HepG2 (cell line): ENCODE measurements around the gene MEAF6. TPM values are rescaled to one million over a fixed set of nuclear protein-coding genes. Genes with fewer than 3 reads are reported as not detected.

Experiments
- CEBPB ChIP-seq: IDR thresholded peaks from 2 replicates; pipeline ENCODE4 v1.6.1; 2011; ENCODE audit warnings: low read depth, low read length, improper control_type of control experiment, borderline replicate concordance
- EP300 ChIP-seq, 3 experiments: sonication (generic) in 1 of 3; formaldehyde crosslinking in 1 of 3; IDR thresholded peaks; 2 replicates each; pipeline versions ENCODE4 v1.5.1 to v1.6.1; 2011 to 2020; ENCODE audit warnings: low read depth in 2 of 3, low read length in 2 of 3, borderline replicate concordance in 1 of 3, improper control_type of control experiment in 1 of 3, mild to moderate bottlenecking in 1 of 3, missing genetic modification reagents in 1 of 3, moderate library complexity in 1 of 3
- FOXK1 ChIP-seq: sonication (generic); formaldehyde crosslinking; IDR thresholded peaks from 2 replicates; pipeline ENCODE4 v1.4.0; 2020; ENCODE audit warnings: low read depth, missing genetic modification reagents, borderline replicate concordance
- HMG20B ChIP-seq: conservative IDR thresholded peaks from 2 replicates; pipeline ENCODE4 v1.6.1; 2016; ENCODE audit warnings: missing genetic modification reagents, missing compliant biosample characterization
- NFE2L2 ChIP-seq: fragments of 150-350 bp; IDR thresholded peaks from 2 replicates; pipeline ENCODE4 v1.6.1; 2014; ENCODE audit warnings: low read length
- RAD51 ChIP-seq: fragments of 450-650 bp; IDR thresholded peaks from 2 replicates; pipeline ENCODE4 v1.6.1; 2016; ENCODE audit warnings: borderline replicate concordance
- SIX1 ChIP-seq: sonication (generic); formaldehyde crosslinking; IDR thresholded peaks from 2 replicates; pipeline ENCODE4 v1.4.0; 2020; ENCODE audit warnings: missing genetic modification reagents, borderline replicate concordance
- ZMYM2 ChIP-seq: sonication (generic); formaldehyde crosslinking; IDR thresholded peaks from 2 replicates; pipeline ENCODE4 v1.8.0; 2022; ENCODE audit warnings: mild to moderate bottlenecking, missing genetic modification reagents
- ZNF569 ChIP-seq: sonication (generic); formaldehyde crosslinking; IDR thresholded peaks from 2 replicates; pipeline ENCODE4 v1.5.0; 2020; ENCODE audit warnings: mild to moderate bottlenecking, missing genetic modification reagents, moderate library complexity, borderline replicate concordance
- ZNF577 ChIP-seq: sonication (generic); formaldehyde crosslinking; IDR thresholded peaks from 2 replicates; pipeline ENCODE4 v1.4.0; 2020; ENCODE audit warnings: mild to moderate bottlenecking, low read depth, missing genetic modification reagents, borderline replicate concordance
- ZNF768 ChIP-seq: sonication (generic); formaldehyde crosslinking; IDR thresholded peaks from 2 replicates; pipeline ENCODE4 v1.4.0; 2020; ENCODE audit warnings: missing genetic modification reagents
- polyA plus RNA-seq, 8 experiments: library from polyadenylated mRNA; depleted of rRNA in 3 of 8; stranded (reverse) in 7 of 8; unstranded in 1 of 8; fragments of >200 nt; fragmentation: Illumina TruSeq in 4 of 8; extraction: Trizol in 4 of 8; gene quantifications; 2 replicates each; pipeline versions ENCODE4 v1.2.1 to v1.2.3, GENCODE V29; 2011 to 2016; ENCODE audit warnings: low read depth in 4 of 8, missing spikeins in 1 of 8, mixed read lengths in 1 of 8; ENCODE audit not compliant: insufficient read depth in 1 of 8
- total RNA-seq, 5 experiments: library from RNA; depleted of rRNA; stranded (reverse); fragments of >200 nt; fragmentation: Illumina TruSeq; extraction: Trizol; gene quantifications; 2 replicates each; pipeline ENCODE4 v1.2.3, GENCODE V29; 2016; ENCODE audit warnings: low read depth in 1 of 5
- TF ChIP-seq, protein P1 (sequence below): sonication (generic); formaldehyde crosslinking; IDR thresholded peaks from 2 replicates; pipeline ENCODE4 v1.4.0; 2020; ENCODE audit warnings: missing genetic modification reagents
- TF ChIP-seq, protein P2 (sequence below): sonication (generic); formaldehyde crosslinking; IDR thresholded peaks from 2 replicates; pipeline ENCODE4 v1.4.0; 2020; ENCODE audit warnings: missing genetic modification reagents
- TF ChIP-seq, protein P3 (sequence below): sonication (generic); formaldehyde crosslinking; IDR thresholded peaks from 2 replicates; pipeline ENCODE4 v1.4.0; 2020; ENCODE audit warnings: low read depth, mild to moderate bottlenecking, missing genetic modification reagents
- TF ChIP-seq, protein P4 (sequence below): sonication (generic); formaldehyde crosslinking; IDR thresholded peaks from 2 replicates; pipeline ENCODE4 v1.8.0; 2022; ENCODE audit warnings: mild to moderate bottlenecking, missing genetic modification reagents
- TF ChIP-seq, protein P5 (sequence below): sonication (generic); formaldehyde crosslinking; IDR thresholded peaks from 2 replicates; pipeline ENCODE4 v1.8.1; 2023; ENCODE audit warnings: mild to moderate bottlenecking, missing genetic modification reagents, borderline replicate concordance
- TF ChIP-seq, protein P6 (sequence below), 2 experiments: sonication (generic) in 1 of 2; formaldehyde crosslinking in 1 of 2; IDR thresholded peaks; 2 replicates each; pipeline versions ENCODE4 v1.4.0 to v1.6.1; 2018 to 2020; ENCODE audit warnings: missing genetic modification reagents in 2 of 2, borderline replicate concordance in 1 of 2, low read depth in 1 of 2, mild to moderate bottlenecking in 1 of 2, missing biosample characterization in 1 of 2

MEAF6 gene
- total and polyA plus RNA-seq, 2 of the 13 experiments (the other 11 are each of a cell fraction or from before 2014, with no cell fraction given): 29.5 to 45.6 TPM

DNA sequence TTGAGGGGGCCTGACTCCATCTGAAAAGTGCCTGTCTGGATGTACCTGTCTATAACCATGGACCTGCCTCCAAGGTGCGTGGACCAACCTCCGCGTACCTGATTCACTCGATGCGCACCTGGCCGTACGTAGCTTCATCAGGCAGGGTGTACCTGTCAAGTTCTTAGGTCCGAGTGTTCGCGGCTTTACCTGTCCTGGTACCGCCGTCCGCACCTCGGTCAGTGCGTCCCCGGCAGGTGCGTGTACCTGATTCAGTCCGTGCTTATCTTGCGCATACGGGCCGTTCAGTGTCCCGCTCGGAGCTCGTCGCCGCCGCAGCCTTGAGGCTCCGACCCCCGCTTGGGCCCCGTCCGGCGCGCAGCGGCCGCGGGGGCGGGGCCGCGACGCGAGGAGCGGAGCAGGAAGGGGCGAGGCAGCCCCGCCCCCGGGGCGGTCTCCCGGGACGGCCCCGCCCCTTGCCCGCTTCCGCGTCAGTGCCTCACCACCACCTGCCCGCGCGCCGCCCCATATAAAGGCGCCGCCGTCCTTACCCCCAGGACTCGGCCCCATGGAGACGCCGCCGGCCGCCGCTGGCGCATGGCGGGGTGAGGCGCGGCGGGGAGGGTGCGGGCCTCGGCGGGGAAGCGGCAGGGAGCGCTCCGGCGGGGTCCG lies 40.4 kb downstream of the MEAF6 start, which contains the start of gene ZC3H12A (continued):
- no peak for TF ChIP-seq ZMYM2 (CRISPR knock-in tag)
- 0 out of 2 replicates have a peak, but pooled peaks have one; percentile 28 for TF ChIP-seq HMG20B (CRISPR knock-in tag)
- TF ChIP-seq NFE2L2: no peak
- TF ChIP-seq, protein P1, sequence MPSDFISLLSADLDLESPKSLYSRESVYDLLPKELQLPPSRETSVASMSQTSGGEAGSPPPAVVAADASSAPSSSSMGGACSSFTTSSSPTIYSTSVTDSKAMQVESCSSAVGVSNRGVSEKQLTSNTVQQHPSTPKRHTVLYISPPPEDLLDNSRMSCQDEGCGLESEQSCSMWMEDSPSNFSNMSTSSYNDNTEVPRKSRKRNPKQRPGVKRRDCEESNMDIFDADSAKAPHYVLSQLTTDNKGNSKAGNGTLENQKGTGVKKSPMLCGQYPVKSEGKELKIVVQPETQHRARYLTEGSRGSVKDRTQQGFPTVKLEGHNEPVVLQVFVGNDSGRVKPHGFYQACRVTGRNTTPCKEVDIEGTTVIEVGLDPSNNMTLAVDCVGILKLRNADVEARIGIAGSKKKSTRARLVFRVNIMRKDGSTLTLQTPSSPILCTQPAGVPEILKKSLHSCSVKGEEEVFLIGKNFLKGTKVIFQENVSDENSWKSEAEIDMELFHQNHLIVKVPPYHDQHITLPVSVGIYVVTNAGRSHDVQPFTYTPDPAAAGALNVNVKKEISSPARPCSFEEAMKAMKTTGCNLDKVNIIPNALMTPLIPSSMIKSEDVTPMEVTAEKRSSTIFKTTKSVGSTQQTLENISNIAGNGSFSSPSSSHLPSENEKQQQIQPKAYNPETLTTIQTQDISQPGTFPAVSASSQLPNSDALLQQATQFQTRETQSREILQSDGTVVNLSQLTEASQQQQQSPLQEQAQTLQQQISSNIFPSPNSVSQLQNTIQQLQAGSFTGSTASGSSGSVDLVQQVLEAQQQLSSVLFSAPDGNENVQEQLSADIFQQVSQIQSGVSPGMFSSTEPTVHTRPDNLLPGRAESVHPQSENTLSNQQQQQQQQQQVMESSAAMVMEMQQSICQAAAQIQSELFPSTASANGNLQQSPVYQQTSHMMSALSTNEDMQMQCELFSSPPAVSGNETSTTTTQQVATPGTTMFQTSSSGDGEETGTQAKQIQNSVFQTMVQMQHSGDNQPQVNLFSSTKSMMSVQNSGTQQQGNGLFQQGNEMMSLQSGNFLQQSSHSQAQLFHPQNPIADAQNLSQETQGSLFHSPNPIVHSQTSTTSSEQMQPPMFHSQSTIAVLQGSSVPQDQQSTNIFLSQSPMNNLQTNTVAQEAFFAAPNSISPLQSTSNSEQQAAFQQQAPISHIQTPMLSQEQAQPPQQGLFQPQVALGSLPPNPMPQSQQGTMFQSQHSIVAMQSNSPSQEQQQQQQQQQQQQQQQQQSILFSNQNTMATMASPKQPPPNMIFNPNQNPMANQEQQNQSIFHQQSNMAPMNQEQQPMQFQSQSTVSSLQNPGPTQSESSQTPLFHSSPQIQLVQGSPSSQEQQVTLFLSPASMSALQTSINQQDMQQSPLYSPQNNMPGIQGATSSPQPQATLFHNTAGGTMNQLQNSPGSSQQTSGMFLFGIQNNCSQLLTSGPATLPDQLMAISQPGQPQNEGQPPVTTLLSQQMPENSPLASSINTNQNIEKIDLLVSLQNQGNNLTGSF (CRISPR knock-in tag): 0 out of 2 replicates have a peak, but pooled peaks have one; percentile 9
- TF ChIP-seq CEBPB: no peak
- TF ChIP-seq SIX1: no peak
- TF ChIP-seq, protein P2, sequence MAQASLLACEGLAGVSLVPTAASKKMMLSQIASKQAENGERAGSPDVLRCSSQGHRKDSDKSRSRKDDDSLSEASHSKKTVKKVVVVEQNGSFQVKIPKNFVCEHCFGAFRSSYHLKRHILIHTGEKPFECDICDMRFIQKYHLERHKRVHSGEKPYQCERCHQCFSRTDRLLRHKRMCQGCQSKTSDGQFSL (CRISPR knock-in tag): no peak
- TF ChIP-seq ZNF768 (CRISPR knock-in tag): 0 out of 2 replicates have a peak, but pooled peaks have one; percentile 15
- no peak for TF ChIP-seq RAD51
- TF ChIP-seq, protein P3, sequence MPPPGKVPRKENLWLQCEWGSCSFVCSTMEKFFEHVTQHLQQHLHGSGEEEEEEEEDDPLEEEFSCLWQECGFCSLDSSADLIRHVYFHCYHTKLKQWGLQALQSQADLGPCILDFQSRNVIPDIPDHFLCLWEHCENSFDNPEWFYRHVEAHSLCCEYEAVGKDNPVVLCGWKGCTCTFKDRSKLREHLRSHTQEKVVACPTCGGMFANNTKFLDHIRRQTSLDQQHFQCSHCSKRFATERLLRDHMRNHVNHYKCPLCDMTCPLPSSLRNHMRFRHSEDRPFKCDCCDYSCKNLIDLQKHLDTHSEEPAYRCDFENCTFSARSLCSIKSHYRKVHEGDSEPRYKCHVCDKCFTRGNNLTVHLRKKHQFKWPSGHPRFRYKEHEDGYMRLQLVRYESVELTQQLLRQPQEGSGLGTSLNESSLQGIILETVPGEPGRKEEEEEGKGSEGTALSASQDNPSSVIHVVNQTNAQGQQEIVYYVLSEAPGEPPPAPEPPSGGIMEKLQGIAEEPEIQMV: no peak
- TF ChIP-seq ZNF577: no peak
- no peak for TF ChIP-seq ZNF569 (CRISPR knock-in tag)
- peak; percentile 45; the same call in 1 of the 2 replicates for TF ChIP-seq FOXK1 (CRISPR knock-in tag)
- TF ChIP-seq, protein P4, sequence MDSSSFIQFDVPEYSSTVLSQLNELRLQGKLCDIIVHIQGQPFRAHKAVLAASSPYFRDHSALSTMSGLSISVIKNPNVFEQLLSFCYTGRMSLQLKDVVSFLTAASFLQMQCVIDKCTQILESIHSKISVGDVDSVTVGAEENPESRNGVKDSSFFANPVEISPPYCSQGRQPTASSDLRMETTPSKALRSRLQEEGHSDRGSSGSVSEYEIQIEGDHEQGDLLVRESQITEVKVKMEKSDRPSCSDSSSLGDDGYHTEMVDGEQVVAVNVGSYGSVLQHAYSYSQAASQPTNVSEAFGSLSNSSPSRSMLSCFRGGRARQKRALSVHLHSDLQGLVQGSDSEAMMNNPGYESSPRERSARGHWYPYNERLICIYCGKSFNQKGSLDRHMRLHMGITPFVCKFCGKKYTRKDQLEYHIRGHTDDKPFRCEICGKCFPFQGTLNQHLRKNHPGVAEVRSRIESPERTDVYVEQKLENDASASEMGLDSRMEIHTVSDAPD (CRISPR knock-in tag): peak; percentile 54; the same call in 1 of the 2 replicates
- TF ChIP-seq, protein P5, sequence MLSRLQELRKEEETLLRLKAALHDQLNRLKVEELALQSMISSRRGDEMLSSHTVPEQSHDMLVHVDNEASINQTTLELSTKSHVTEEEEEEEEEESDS (CRISPR knock-in tag): no peak
- peak in 1 of 2 experiments; percentile 32; a peak in 2 of 4 replicates for TF ChIP-seq EP300 (IDR thresholded peaks at IDR 0.05; ENCODE audit: low read depth in 2 of 2, low read length in 2 of 2)
- TF ChIP-seq EP300 (CRISPR knock-in tag; IDR thresholded peaks at IDR 0.05; ENCODE audit: borderline replicate concordance): no peak
- TF ChIP-seq, protein P6, sequence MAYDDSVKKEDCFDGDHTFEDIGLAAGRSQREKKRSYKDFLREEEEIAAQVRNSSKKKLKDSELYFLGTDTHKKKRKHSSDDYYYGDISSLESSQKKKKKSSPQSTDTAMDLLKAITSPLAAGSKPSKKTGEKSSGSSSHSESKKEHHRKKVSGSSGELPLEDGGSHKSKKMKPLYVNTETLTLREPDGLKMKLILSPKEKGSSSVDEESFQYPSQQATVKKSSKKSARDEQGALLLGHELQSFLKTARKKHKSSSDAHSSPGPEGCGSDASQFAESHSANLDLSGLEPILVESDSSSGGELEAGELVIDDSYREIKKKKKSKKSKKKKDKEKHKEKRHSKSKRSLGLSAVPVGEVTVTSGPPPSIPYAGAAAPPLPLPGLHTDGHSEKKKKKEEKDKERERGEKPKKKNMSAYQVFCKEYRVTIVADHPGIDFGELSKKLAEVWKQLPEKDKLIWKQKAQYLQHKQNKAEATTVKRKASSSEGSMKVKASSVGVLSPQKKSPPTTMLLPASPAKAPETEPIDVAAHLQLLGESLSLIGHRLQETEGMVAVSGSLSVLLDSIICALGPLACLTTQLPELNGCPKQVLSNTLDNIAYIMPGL (CRISPR knock-in tag; IDR thresholded peaks at IDR 0.05; ENCODE audit: borderline replicate concordance in 1 of 2, low read depth in 1 of 2): peak in 1 of 2 experiments; percentile 32; a peak in 1 of 4 replicates
